HG03060 (cell line): Measurements from ENCODE around the gene ATP6V1G2.
"Not testable (repeated sequence)": the region's sequence is repeated elsewhere in the genome, so short reads cannot be mapped to it uniquely, and the experiment has no call there.

Source experiments
- ATAC-seq: cut with Tn5 transposase; IDR thresholded peaks from one replicate; pipeline ENCODE4 v1.9.1; 2021; ENCODE audit warnings: low read depth, moderate number of reproducible peaks; ENCODE audit not compliant: unreplicated experiment

ATP6V1G2 gene

GRCh38 chr6:31546339-31546957, at the start of gene ATP6V1G2:
Gene ATP6V1G2 (minus strand): TSS chr6:31546608. CDS start chr6:31546559, 49 bp downstream.
- ATAC-seq = no peak

- ATAC-seq = no peak
Measured at GRCh38 chr6:31592396-31592771, 46.0 kb upstream of the ATP6V1G2 start.

- ATAC-seq = not testable (repeated sequence)
Measured at GRCh38 chr6:31590691-31591090, 44.3 kb upstream of the ATP6V1G2 start.

- ATAC-seq = no peak
Measured at GRCh38 chr6:31588871-31589650, 42.7 kb upstream of the ATP6V1G2 start.

GRCh38 chr6:31587791-31588777, 41.7 kb upstream of the ATP6V1G2 start:
- ATAC-seq = no peak

GRCh38 chr6:31586599-31587281, 40.3 kb upstream of the ATP6V1G2 start:
- no peak for ATAC-seq

GRCh38 chr6:31586008-31586407, 39.6 kb upstream of the ATP6V1G2 start, which contains the start of gene LST1:
Gene LST1 (plus strand): TSS chr6:31586277. CDS start chr6:31587300, 1,023 bp downstream.
- ATAC-seq = no peak

- ATAC-seq = no peak
Measured at GRCh38 chr6:31585491-31585890, 39.1 kb upstream of the ATP6V1G2 start.

GRCh38 chr6:31582230-31582643, 35.8 kb upstream of the ATP6V1G2 start, which contains the start of gene LTB:
Gene LTB (minus strand): TSS chr6:31582424. CDS start chr6:31582417, 7 bp downstream.
- ATAC-seq = no peak

- ATAC-seq = no peak
Measured at GRCh38 chr6:31581434-31582229, 35.2 kb upstream of the ATP6V1G2 start.

GRCh38 chr6:31580807-31581433, 34.5 kb upstream of the ATP6V1G2 start:
- ATAC-seq = no peak

- no peak for ATAC-seq
Measured at GRCh38 chr6:31580438-31580740, 34.0 kb upstream of the ATP6V1G2 start.

- ATAC-seq = no peak
Measured at GRCh38 chr6:31579546-31580437, 33.4 kb upstream of the ATP6V1G2 start.

GRCh38 chr6:31579119-31579505, 32.7 kb upstream of the ATP6V1G2 start:
- no peak for ATAC-seq

- no peak for ATAC-seq
Measured at GRCh38 chr6:31578184-31579118, 32.0 kb upstream of the ATP6V1G2 start.

- ATAC-seq = no peak
Measured at GRCh38 chr6:31577579-31577966, 31.2 kb upstream of the ATP6V1G2 start.
